ENCODE measurements around the gene FRG1. TPM values are rescaled to one million over a fixed set of nuclear protein-coding genes. Genes with fewer than 3 reads are reported as not detected.
A peak's percentile ranks its signal among the peaks of the same experiment; 100 is the strongest.
"Not testable (repeated sequence)": the region's sequence is repeated elsewhere in the genome, so short reads cannot be mapped to it uniquely, and the experiment has no call there.

FRG1 gene
- total and polyA plus RNA-seq, 7 donors, result 31.2 to 52.3 (median 39.3) TPM

DNA sequence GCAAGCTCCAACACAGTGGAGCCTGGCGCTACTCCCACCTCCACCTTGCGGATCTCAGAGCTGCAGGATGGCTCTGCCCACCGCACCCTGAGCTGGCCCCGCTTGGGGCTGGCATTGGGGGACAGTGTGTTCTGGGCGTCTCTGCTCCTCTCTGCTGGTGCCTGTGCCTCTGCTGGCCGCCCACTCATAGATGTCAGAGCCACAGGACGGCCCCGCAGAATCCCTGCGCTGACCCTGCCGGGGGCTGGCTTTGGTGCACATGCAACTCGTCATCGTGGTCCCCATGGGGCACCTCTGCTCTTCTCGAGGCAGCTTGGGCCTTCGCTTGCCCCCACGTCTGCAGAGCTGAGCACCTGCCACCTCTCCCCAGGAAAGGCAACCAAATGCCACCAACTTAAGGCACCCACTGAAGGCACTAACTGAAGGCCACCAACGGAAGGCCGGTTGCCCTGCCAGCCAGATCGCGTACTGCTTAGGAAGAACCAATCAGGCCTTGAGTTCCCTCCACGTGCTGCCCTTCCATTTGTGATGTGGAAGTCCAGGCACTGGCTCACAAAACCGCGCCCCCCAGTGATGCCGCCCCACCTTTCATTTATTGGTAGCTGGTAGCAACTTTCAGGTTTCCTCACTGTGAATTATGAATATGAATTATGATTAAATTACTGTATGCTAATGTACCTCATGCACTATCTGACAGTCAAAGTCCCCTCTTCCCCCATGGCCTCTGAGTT lies 23.3 kb upstream of the FRG1 start:
- TF ChIP-seq, protein P1, sequence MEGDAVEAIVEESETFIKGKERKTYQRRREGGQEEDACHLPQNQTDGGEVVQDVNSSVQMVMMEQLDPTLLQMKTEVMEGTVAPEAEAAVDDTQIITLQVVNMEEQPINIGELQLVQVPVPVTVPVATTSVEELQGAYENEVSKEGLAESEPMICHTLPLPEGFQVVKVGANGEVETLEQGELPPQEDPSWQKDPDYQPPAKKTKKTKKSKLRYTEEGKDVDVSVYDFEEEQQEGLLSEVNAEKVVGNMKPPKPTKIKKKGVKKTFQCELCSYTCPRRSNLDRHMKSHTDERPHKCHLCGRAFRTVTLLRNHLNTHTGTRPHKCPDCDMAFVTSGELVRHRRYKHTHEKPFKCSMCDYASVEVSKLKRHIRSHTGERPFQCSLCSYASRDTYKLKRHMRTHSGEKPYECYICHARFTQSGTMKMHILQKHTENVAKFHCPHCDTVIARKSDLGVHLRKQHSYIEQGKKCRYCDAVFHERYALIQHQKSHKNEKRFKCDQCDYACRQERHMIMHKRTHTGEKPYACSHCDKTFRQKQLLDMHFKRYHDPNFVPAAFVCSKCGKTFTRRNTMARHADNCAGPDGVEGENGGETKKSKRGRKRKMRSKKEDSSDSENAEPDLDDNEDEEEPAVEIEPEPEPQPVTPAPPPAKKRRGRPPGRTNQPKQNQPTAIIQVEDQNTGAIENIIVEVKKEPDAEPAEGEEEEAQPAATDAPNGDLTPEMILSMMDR (IDR thresholded peaks at IDR 0.05), result no peak
- no peak for TF ChIP-seq POLR2A (IDR thresholded peaks at IDR 0.05)
- no peak for TF ChIP-seq EP300 (IDR thresholded peaks at IDR 0.05)
- TF ChIP-seq POLR2AphosphoS5 (IDR thresholded peaks at IDR 0.05), result no peak
- Histone ChIP-seq H3K27ac (no peak overlapping the region), H3K9me3 (peaks cover 0 to 7% (median 2%) of the 10 kb centered on the region in 4 donors), H3K36me3 (no peaks in the 10 kb centered on the region), H3K4me1 (no peaks in the 10 kb centered on the region), H3K27me3 (no peaks in the 10 kb centered on the region), H3K4me3 (no peak overlapping the region)
- WGBS, 2 donors, result 93 to 95% methylated on average over 23 of the region's 23 CpGs
- DNase-seq, result no peak
- intact Hi-C loops (cut with DNase I), result no loop called here

DNA sequence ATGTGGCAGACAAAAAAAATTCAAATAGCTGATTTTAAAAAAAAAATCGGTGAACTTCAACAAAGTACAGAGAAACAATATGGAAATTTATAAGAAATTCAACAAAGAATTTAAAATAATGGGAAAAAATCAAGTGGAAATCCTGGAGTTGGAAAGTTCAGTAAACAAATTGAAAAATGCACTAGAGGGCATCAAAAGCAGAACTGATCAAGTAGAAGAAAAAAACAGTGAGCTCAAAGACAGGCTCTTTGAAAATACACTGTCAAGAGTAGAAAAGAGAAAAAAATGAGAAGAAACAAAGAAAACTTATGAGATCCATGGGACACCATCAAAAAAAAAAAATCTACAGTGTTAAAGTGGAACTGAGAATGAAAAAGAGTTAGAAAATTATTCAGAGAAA lies 19.6 kb upstream of the FRG1 start:
- H3K27ac ChIP-seq, result no peak overlapping the region
- TF ChIP-seq, protein P1 (IDR thresholded peaks at IDR 0.05), result no peak
- TF ChIP-seq POLR2A (IDR thresholded peaks at IDR 0.05) (no peak), POLR2AphosphoS5 (IDR thresholded peaks at IDR 0.05) (no peak), EP300 (IDR thresholded peaks at IDR 0.05) (no peak)
- H3K9me3 ChIP-seq, result peaks cover 0 to 7% (median 2%) of the 10 kb centered on the region in 4 donors
- no peaks in the 10 kb centered on the region for H3K36me3 ChIP-seq
- no peak for DNase-seq
- 79 to 89% methylated on average over 1 of the region's 1 CpG for WGBS, 2 donors
- H3K27me3 ChIP-seq, result no peaks in the 10 kb centered on the region
- no peak overlapping the region for H3K4me3 ChIP-seq
- no peaks in the 10 kb centered on the region for H3K4me1 ChIP-seq
- intact Hi-C loops (cut with DNase I), result no loop called here

DNA sequence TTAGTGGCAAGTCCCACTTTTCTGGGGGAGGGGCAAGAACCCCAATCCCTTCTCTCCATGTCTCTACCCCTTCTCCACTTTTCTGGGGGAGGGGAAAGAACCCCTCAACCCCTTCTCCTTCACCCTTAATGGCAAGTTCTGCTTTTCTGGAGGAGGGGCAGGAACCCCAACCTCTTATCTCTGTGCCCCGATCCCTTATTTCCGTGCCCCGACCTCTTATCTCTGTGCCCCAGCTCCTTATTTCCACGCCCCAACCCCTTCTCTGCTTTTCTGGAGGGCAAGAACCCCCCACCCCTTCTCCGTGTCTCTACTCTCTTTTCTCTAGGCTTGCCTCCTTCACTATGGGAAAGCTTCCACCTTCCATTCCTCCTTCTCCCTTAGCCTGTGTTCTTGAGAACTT lies 13.9 kb upstream of the FRG1 start:
- H3K9me3 ChIP-seq; H3K36me3 ChIP-seq; H3K27me3 ChIP-seq; DNase-seq; H3K4me1 ChIP-seq; H3K4me3 ChIP-seq; H3K27ac ChIP-seq; intact Hi-C loops (cut with DNase I): not testable (repeated sequence)
- 89 to 90% methylated on average over 5 of the region's 5 CpGs for WGBS, 2 donors

DNA sequence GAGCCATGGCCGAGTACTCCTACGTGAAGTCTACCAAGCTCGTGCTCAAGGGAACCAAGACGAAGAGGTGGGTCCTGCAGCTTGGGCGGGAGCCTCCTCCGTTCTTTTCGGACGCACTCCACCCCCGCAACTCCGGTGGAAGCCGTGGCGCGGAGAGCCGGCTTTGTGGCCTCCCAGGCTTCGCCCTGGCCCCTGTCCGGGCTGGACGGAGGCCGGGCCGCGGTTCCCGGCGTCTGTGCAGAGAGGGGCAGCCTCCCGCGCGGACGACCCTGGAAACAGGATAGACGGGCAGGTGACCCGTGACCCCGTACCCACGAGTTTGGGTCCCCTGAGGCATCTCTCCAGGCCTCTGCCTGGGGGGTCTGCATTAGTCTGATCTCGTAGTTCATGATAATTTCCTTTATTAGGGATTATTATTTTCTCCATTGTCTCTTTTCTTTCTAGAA lies 356 bp downstream of the FRG1 start:
- peak overlapping the region; percentile 83 to 93 (median 89) for H3K27ac ChIP-seq
- peaks cover 0 to 12% (median 0%) of the 10 kb centered on the region in 4 donors for H3K36me3 ChIP-seq
- no peak for TF ChIP-seq POLR2AphosphoS5 (IDR thresholded peaks at IDR 0.05)
- TF ChIP-seq POLR2A (IDR thresholded peaks at IDR 0.05), result no peak
- TF ChIP-seq EP300 (IDR thresholded peaks at IDR 0.05), result no peak
- TF ChIP-seq, protein P1 (IDR thresholded peaks at IDR 0.05), result no peak
- intact Hi-C loops (cut with DNase I), result no loop called here
- H3K4me3 ChIP-seq, result peak overlapping the region; percentile 69 to 94 (median 84)
- 1 to 2% methylated on average over 31 of the region's 31 CpGs for WGBS, 2 donors
- no peaks in the 10 kb centered on the region for H3K9me3 ChIP-seq
- no peak for DNase-seq
- peaks cover 0 to 20% (median 15%) of the 10 kb centered on the region in 4 donors for H3K4me1 ChIP-seq
- no peaks in the 10 kb centered on the region for H3K27me3 ChIP-seq

DNA sequence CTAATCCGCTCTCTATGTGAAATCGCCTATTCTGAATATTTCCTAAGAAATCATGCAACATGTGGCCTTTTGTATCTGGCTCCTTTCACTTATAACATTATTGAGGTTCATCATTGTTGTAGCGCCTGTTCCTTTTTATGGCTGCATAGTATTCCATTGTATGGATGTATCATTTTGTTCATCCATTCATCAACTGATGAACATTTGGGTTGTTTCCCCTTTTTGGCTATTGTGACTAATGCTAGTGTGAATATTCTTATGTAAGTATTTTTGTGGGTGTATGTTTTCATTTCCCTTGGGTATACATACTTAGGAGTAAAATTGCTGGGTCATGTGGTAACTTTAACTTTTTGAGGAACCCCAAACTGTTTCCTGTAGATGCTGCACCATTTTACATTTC lies 1.7 kb downstream of the FRG1 start:
- H3K27ac ChIP-seq; H3K27me3 ChIP-seq; H3K9me3 ChIP-seq; DNase-seq; intact Hi-C loops (cut with DNase I): not testable (repeated sequence)
- H3K36me3 ChIP-seq, result peaks cover 0 to 12% (median 0%) of the 10 kb centered on the region in 4 donors
- WGBS, 2 donors, result 97 to 98% methylated on average over 3 of the region's 3 CpGs
- peak overlapping the region in 1 of 4 donors; percentile 80 for H3K4me3 ChIP-seq
- H3K4me1 ChIP-seq, result peaks cover 0 to 20% (median 15%) of the 10 kb centered on the region in 4 donors

DNA sequence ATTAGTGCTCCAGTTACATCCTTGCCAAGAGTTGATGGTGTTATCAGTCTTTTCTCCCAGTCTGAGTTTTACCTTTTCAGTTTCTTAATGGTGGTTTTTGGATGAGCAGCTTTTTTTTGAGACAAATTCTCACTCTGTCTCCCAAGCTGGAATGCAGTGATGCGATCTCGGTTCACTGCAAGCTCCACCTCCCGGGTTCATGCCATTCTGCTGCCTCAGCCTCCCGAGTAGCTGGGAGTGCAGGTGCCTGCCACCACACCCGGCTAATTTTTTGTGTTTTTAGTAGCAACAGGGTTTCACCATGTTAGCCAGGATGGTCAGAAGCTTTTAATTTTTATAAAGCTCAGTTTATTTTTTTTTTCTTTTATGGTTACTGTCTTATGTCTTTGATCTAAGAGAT lies 3.4 kb downstream of the FRG1 start:
- H3K27me3 ChIP-seq; DNase-seq; H3K4me3 ChIP-seq; H3K9me3 ChIP-seq; H3K27ac ChIP-seq; intact Hi-C loops (cut with DNase I): not testable (repeated sequence)
- Histone ChIP-seq H3K4me1 (peaks cover 0 to 29% (median 17%) of the 10 kb centered on the region in 4 donors), H3K36me3 (peaks cover 0 to 12% (median 0%) of the 10 kb centered on the region in 4 donors)
- 85 to 94% methylated on average over 5 of the region's 5 CpGs for WGBS, 2 donors

DNA sequence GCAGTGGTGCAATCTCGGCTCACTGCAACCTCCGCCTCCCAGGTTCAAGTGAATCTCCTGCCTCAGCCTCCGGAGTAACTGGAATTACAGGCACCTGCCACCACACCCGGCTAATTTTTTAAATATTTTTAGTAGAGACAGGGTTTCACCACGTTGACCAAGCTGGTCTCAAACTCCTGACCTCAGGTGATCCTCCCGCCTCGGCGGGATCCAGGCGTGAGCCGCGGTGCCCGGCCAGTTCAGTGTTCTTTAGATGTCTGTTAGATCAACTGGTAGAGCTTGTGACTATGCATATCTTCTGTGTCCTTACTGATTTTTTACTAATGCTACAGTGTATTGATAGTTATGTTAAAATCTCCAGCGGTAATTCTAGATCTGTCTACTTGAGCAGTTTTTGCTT lies 6.2 kb downstream of the FRG1 start:
- WGBS, 2 donors, result 91 to 97% methylated on average over 13 of the region's 13 CpGs
- H3K4me1 ChIP-seq, result peaks cover 0 to 25% (median 12%) of the 10 kb centered on the region in 4 donors
- H3K9me3 ChIP-seq; H3K27me3 ChIP-seq; DNase-seq; H3K4me3 ChIP-seq; intact Hi-C loops (cut with DNase I); H3K27ac ChIP-seq: not testable (repeated sequence)
- H3K36me3 ChIP-seq, result peaks cover 0 to 12% (median 0%) of the 10 kb centered on the region in 4 donors

DNA sequence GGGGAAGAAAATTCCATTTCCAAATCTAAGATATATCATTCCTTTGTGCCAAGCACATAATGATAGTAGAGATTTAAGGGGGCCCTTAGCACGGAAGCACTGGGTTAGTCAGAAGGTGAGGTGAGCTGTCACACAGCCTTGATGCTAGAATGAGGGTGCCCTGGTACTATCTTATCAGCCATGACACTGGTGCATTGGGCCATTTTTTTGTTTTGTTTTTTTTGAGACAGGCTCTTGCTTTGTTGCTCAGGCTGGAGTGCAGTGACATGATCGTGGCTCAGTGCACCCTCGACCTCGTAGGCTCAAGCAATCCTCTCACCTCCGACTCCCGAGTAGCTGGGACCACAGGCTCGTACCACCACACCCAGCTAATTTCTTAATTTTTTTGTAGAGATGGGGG lies 7.8 kb downstream of the FRG1 start:
- H3K4me3 ChIP-seq; DNase-seq; intact Hi-C loops (cut with DNase I); H3K27ac ChIP-seq; H3K27me3 ChIP-seq; H3K9me3 ChIP-seq: not testable (repeated sequence)
- WGBS, 2 donors, result 81 to 83% methylated on average over 7 of the region's 7 CpGs
- Histone ChIP-seq H3K4me1 (peaks cover 0 to 10% (median 3%) of the 10 kb centered on the region in 4 donors), H3K36me3 (peaks cover 0 to 13% (median 0%) of the 10 kb centered on the region in 4 donors)

DNA sequence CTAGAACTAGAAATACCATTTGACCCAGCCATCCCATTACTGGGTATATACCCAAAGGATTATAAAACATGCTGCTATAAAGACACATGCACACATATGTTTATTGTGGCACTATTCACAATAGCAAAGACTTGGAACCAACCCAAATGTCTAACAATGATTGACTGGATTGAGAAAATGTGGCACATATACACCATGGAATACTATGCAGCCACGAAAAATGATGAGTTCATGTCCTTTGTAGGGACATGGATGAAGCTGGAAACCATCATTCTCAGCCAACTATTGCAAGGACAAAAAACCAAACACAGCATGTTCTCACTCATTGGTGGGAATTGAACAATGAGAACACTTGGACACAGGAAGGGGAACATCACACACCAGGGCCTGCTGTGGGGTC lies 28.6 kb downstream of the FRG1 start:
- WGBS, 2 donors, result 27 to 56% methylated on average over 1 of the region's 1 CpG
- H3K9me3 ChIP-seq; H3K27ac ChIP-seq; H3K4me3 ChIP-seq; H3K4me1 ChIP-seq; H3K36me3 ChIP-seq; intact Hi-C loops (cut with DNase I); H3K27me3 ChIP-seq; DNase-seq: not testable (repeated sequence)
